Psoas muscle (tissue), 8 donors: ENCODE data around the gene STIL. TPM values are rescaled to one million over a fixed set of nuclear protein-coding genes. Genes with fewer than 3 reads are reported as not detected.
A peak's percentile ranks its signal among the peaks of the same experiment; 100 is the strongest.

Source experiments
- ATAC-seq, 4 donors: fragments of 200-7000 bp; cut with Tn5 transposase; one replicate each; pipeline ENCODE4 v1.9.1; 2020; ENCODE audit warnings: moderate library complexity in 3 of 4, mild to moderate bottlenecking in 2 of 4
- DNase-seq, 2 donors: peaks; one replicate each; pipeline ENCODE4 v3.0.0-alpha.2; 2020
- H3K27ac ChIP-seq: fragments of 200-600 bp; one replicate; pipeline ENCODE4 v1.8.0; 2022
- H3K27me3 ChIP-seq, 3 donors: fragments of 200-600 bp in 1 of 3; one replicate each; pipeline versions ENCODE4 v1.6.1 to v1.8.0; 2013 to 2022; ENCODE audit warnings: low read length in 2 of 3, mild to moderate bottlenecking in 2 of 3, moderate library complexity in 1 of 3; ENCODE audit not compliant: insufficient read depth in 3 of 3
- H3K36me3 ChIP-seq, 2 donors: fragments of 200-600 bp in 1 of 2; one replicate each; pipeline versions ENCODE4 v1.6.1 to v1.8.0; 2013 to 2022; ENCODE audit warnings: low read depth in 1 of 2, mild to moderate bottlenecking in 1 of 2, moderate library complexity in 1 of 2; ENCODE audit not compliant: insufficient read depth in 1 of 2
- H3K4me1 ChIP-seq: fragments of 200-600 bp; one replicate; pipeline ENCODE4 v1.8.0; 2022
- H3K4me3 ChIP-seq: fragments of 200-600 bp; one replicate; pipeline ENCODE4 v1.8.0; 2022; ENCODE audit warnings: mild to moderate bottlenecking
- H3K9me3 ChIP-seq: fragments of 200-600 bp; one replicate; pipeline ENCODE4 v1.8.0; 2022
- CTCF ChIP-seq: fragments of 200-600 bp; IDR thresholded peaks from one replicate; pipeline ENCODE4 v1.8.0; 2022; ENCODE audit warnings: antibody characterized with exemption
- WGBS, 3 donors: extraction: QIAGEN DNeasy Blood & Tissue Kit; methylation state at CpG; one replicate each; pipeline versions ENCODE4 v1.1.6 to v1.1.7; 2013; 5-methylcytosine and 5-hydroxymethylcytosine counted together
- intact Hi-C, 2 donors: fragments of 100-400 bp; cut with DNase I; formaldehyde crosslinking; loops; one replicate each; pipeline versions ENCODE4 v1.11.0 to v1.14.2; 2022
- polyA plus RNA-seq, 3 donors: library from polyadenylated mRNA; stranded (reverse); fragments of 200-250 nt; gene quantifications; one replicate each; pipeline ENCODE4 v1.2.3, GENCODE V29; 2013
- total RNA-seq, 4 donors: library from RNA; stranded (reverse); fragmentation: NEBNext Ultra II Directional in 2 of 4; extraction: Animal tissue kit (Norgen Biotek cat#: 25700) in 2 of 4; gene quantifications; one replicate each; pipeline versions ENCODE4 v1.2.1 to v1.2.4, GENCODE V29; 2021 to 2023
- donor health status: healthy with polysubstance abuse.
- donor health status: DM: no; HTN: no; CAD: no; lungs with moderate emphysema.
- donor health status: Bipolar disorder and iron deficiency.
- donor health status: healthy.
- donor health status: DM: yes; HTN: yes; CAD: no.
- donor health status: DM: no; HTN: no; CAD: no.
- donor health status: DM: no; HTN: no; CAD: no.
- donor health status: DM: yes; HTN: yes; CAD: no.

Gene STIL
- total and polyA plus RNA-seq, 7 donors = 0.14 to 1.0 (median 0.41) TPM

- 82 to 93% (median 82%) methylated on average over 6 of the region's 6 CpGs for WGBS, 3 donors
- intact Hi-C loops = no loop called here
- no peak for ATAC-seq
- DNase-seq = no peak
- peaks cover 0 to 6% of the 10 kb centered on the region in 2 donors for H3K36me3 ChIP-seq
- no peaks in the 10 kb centered on the region for H3K9me3 ChIP-seq
- no peaks in the 10 kb centered on the region for H3K27me3 ChIP-seq
- peaks cover 30% of the 10 kb centered on the region for H3K4me1 ChIP-seq
- no peak for TF ChIP-seq CTCF
- no peak overlapping the region for H3K4me3 ChIP-seq
- no peak overlapping the region for H3K27ac ChIP-seq
These were observed 23.4 kb upstream of the STIL start for GRCh38 chr1:47337350-47337749.

GRCh38 chr1:47334765-47335435 lies 21.0 kb upstream of the STIL start:
- 46 to 53% (median 50%) methylated on average over 9 of the region's 9 CpGs for WGBS, 3 donors
- Histone ChIP-seq H3K4me1 (peaks cover 32% of the 10 kb centered on the region), H3K36me3 (peaks cover 0 to 6% of the 10 kb centered on the region in 2 donors), H3K27ac (peak overlapping the region; percentile 97), H3K27me3 (no peaks in the 10 kb centered on the region), H3K9me3 (no peaks in the 10 kb centered on the region), H3K4me3 (peak overlapping the region; percentile 88)
- no peak for DNase-seq
- no peak for ATAC-seq
- intact Hi-C loops = loop anchor here in 1 of 2 donors (5.0 kb wide), 1 partner anchor 143 kb away; the partner anchor contains the start of gene PDZK1IP1
- no peak for TF ChIP-seq CTCF

GRCh38 chr1:47333922-47334764 lies 20.2 kb upstream of the STIL start:
- H3K27me3 ChIP-seq = no peaks in the 10 kb centered on the region

GRCh38 chr1:47333578-47333921 lies 19.6 kb upstream of the STIL start, which contains the start of gene CMPK1:
Gene CMPK1 (plus strand): TSS chr1:47333790. CDS start chr1:47333946, 156 bp downstream.
- TF ChIP-seq CTCF = no peak
- ATAC-seq = peak; percentile 80 to 84 (median 82)
- Histone ChIP-seq H3K27me3 (no peaks in the 10 kb centered on the region), H3K27ac (peak within 1 kb of the TSS; percentile 97), H3K36me3 (peaks cover 0 to 4% of the 10 kb centered on the region in 2 donors), H3K4me3 (peak within 1 kb of the TSS; percentile 88), H3K9me3 (no peaks in the 10 kb centered on the region), H3K4me1 (peaks cover 28% of the 10 kb centered on the region)
- peak; percentile 85 to 93 for DNase-seq
- intact Hi-C loops = loop anchor here (2.0 to 5.0 kb wide), 2 partner anchors 19 to 141 kb away; partner anchors contain the start of genes STIL (in 2 of the 2) and PDZK1IP1 (in 1 of the 2)
- WGBS, 3 donors = 0% methylated on average over 16 to 40 of the region's 40 CpGs

More at GRCh38 chr1:47333922-47334764, 20.2 kb upstream of the STIL start:
- Histone ChIP-seq H3K27ac (peak overlapping the region; percentile 97), H3K4me3 (peak overlapping the region; percentile 88), H3K36me3 (peaks cover 0 to 5% of the 10 kb centered on the region in 2 donors), H3K4me1 (peaks cover 32% of the 10 kb centered on the region), H3K9me3 (no peaks in the 10 kb centered on the region)
- intact Hi-C loops = loop anchor here (2.0 to 5.0 kb wide), 2 partner anchors 19 to 142 kb away; partner anchors contain the start of genes STIL (in 2 of the 2) and PDZK1IP1 (in 1 of the 2)
- WGBS, 3 donors = 0 to 1% (median 1%) methylated on average over 59 to 90 of the region's 90 CpGs
- ATAC-seq (peak; percentile 93 to 95 (median 94)), DNase-seq (peak; percentile 86 to 92)
- peak; percentile 5 for TF ChIP-seq CTCF
